Loucy (cell line): Measurements from ENCODE around the gene LTBP1.

Experiments
- H2AFZ ChIP-seq: fragments of 200-600 bp; sonication (generic); 2 replicates; pipeline ENCODE4 v1.6.0; 2016; ENCODE audit warnings: antibody characterized with exemption, mild to moderate bottlenecking, low read length, moderate library complexity
- H3F3A ChIP-seq: fragments of 200-600 bp; 2 replicates; pipeline ENCODE4 v1.6.0; 2016; ENCODE audit warnings: antibody characterized with exemption, low read depth, mild to moderate bottlenecking
- H3K27me3 ChIP-seq: fragments of 200-600 bp; sonication (generic); 2 replicates; pipeline ENCODE4 v1.6.1; 2014; ENCODE audit warnings: low read length, mild to moderate bottlenecking; ENCODE audit not compliant: insufficient read depth, poor library complexity, severe bottlenecking
- H3K36me3 ChIP-seq: fragments of 200-600 bp; sonication (generic); 2 replicates; pipeline ENCODE4 v1.6.1; 2016; ENCODE audit warnings: low read length; ENCODE audit not compliant: insufficient read depth
- H3K4me1 ChIP-seq: fragments of 200-600 bp; sonication (generic); 2 replicates; pipeline ENCODE4 v1.5.1; 2014; ENCODE audit warnings: low read length, mild to moderate bottlenecking; ENCODE audit not compliant: insufficient read depth, poor library complexity, severe bottlenecking
- H3K4me2 ChIP-seq: fragments of 200-600 bp; sonication (generic); 2 replicates; pipeline ENCODE4 v1.6.0; 2014; ENCODE audit warnings: antibody characterized with exemption, low read length, low read depth, mild to moderate bottlenecking; ENCODE audit not compliant: poor library complexity, severe bottlenecking
- H3K4me3 ChIP-seq: fragments of 200-600 bp; sonication (generic); 2 replicates; pipeline ENCODE4 v1.5.1; 2014; ENCODE audit warnings: low read length, mild to moderate bottlenecking, mixed read lengths; ENCODE audit not compliant: poor library complexity, severe bottlenecking
- H3K79me2 ChIP-seq: fragments of 200-600 bp; sonication (generic); 2 replicates; pipeline ENCODE4 v1.6.1; 2014; ENCODE audit warnings: low read length; ENCODE audit not compliant: insufficient read depth
- H3K9ac ChIP-seq: fragments of 200-600 bp; sonication (generic); 2 replicates; pipeline ENCODE4 v1.6.0; 2014; ENCODE audit warnings: mild to moderate bottlenecking, low read depth, low read length, moderate library complexity; ENCODE audit not compliant: poor library complexity, severe bottlenecking
- H3K9me2 ChIP-seq: fragments of 200-600 bp; sonication (generic); replicated peaks from 2 replicates; pipeline ENCODE4 v1.6.1; 2016; ENCODE audit warnings: low read depth, low read length, mixed read lengths
- H3K9me3 ChIP-seq: fragments of 200-600 bp; sonication (generic); 2 replicates; pipeline ENCODE4 v1.6.1; 2014; ENCODE audit warnings: mild to moderate bottlenecking, antibody characterized with exemption, low read length, low read depth; ENCODE audit not compliant: insufficient read depth
- H4K20me1 ChIP-seq: fragments of 200-600 bp; sonication (generic); 2 replicates; pipeline ENCODE4 v1.6.0; 2014; ENCODE audit warnings: antibody characterized with exemption, low read length, mild to moderate bottlenecking; ENCODE audit not compliant: insufficient read depth, poor library complexity, severe bottlenecking
- CTCF ChIP-seq: fragments of 200-600 bp; sonication (generic); conservative IDR thresholded peaks from 2 replicates; pipeline ENCODE4 v1.5.1; 2014; ENCODE audit warnings: mild to moderate bottlenecking, antibody characterized with exemption, low read length
- EZH2phosphoT487 ChIP-seq: fragments of 200-600 bp; IDR thresholded peaks from 2 replicates; pipeline ENCODE4 v1.6.1; 2018; ENCODE audit warnings: antibody characterized with exemption, mild to moderate bottlenecking, moderate library complexity, borderline replicate concordance

The LTBP1 gene

DNA sequence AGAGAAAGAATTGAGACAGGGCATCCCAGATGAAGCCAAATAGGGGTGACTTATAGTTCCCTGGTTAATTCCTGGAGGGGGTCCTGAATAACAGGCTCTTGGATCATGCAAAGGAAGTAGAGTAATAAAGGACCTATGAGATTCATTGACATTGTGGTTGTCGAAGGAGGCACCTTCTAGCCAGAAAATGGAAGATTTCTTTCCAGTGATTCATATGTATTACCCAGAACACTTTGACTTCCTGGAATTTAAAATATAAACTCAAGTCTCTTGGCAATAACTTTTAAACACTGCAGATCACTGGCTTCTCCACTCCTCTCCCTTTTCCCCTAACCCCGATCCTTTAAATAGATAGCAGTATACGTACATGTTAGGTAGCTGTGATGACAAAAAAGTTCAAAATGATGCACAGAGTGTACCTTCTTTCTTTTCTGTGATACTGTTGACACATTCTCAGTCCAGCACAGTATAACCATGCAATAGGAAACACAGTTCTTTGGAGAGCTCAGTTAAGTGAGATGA lies 211.8 kb downstream of the LTBP1 start:
- Histone ChIP-seq H2AFZ (no peak overlapping the region), H3K4me2 (no peak overlapping the region), H3K9me3 (no peaks in the 10 kb centered on the region), H3K36me3 (no peaks in the 10 kb centered on the region), H3K9me2 (no peaks in the 10 kb centered on the region), H3K9ac (no peak overlapping the region), H3K79me2 (no peaks in the 10 kb centered on the region), H3K4me1 (no peaks in the 10 kb centered on the region), H3F3A (no peaks in the 10 kb centered on the region), H4K20me1 (no peaks in the 10 kb centered on the region), H3K27me3 (no peaks in the 10 kb centered on the region), H3K4me3 (no peak overlapping the region)
- TF ChIP-seq EZH2phosphoT487 = no peak
- no peak for TF ChIP-seq CTCF

DNA sequence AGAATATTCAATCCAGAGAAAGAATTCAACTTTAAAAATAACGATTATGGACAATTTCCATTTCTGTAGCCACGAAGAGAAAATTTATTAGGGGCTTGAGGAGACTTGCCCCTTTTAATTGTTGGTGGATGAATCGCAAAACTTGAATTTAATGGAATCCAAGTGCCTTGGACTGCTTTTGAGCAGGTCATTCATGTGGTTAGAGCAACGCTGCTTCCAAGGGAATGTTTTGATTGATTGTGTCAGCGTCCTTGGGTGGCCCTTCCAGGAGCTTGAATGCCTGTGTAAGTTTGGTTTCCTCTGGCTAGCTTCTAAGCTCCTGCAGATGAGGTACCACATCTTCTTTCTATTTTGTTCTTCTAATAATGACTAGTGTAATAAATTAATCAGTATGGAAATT lies 213.4 kb downstream of the LTBP1 start:
- H3F3A ChIP-seq = no peaks in the 10 kb centered on the region
- no peak overlapping the region for H3K4me2 ChIP-seq
- H3K79me2 ChIP-seq = no peaks in the 10 kb centered on the region
- H4K20me1 ChIP-seq = no peaks in the 10 kb centered on the region
- H3K4me3 ChIP-seq = no peak overlapping the region
- H3K9me2 ChIP-seq = no peaks in the 10 kb centered on the region
- H3K9ac ChIP-seq = no peak overlapping the region
- H3K27me3 ChIP-seq = no peaks in the 10 kb centered on the region
- H3K36me3 ChIP-seq = no peaks in the 10 kb centered on the region
- TF ChIP-seq EZH2phosphoT487 (no peak), CTCF (no peak)
- H2AFZ ChIP-seq = no peak overlapping the region
- no peaks in the 10 kb centered on the region for H3K4me1 ChIP-seq
- no peaks in the 10 kb centered on the region for H3K9me3 ChIP-seq

DNA sequence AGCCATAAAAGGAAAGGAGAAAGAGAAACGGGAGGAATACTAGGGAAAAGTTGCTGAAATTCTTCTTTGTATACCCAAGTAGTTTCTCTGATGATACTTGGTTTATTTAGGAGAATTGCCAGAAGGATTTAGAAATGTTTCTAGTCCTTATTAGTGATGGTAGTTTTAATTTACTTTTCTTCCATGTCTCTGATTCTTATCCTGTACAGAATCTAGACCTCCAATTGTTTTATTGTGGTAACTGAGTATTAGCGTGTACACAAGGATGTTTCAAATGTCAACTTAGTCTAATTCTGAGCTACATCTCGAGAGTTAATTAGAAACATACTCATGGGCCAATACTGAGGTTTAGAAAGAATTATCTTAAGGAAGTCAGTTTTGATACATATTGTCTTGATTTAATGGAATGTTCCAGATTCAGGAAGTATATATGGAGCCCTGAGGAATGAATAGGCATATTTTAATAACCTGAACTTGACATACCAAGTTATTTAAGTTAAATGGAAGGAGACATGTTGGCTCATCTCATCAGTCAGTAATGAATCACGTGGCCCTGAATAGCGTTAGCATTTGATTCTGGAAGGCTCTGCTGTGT lies 219.6 kb downstream of the LTBP1 start:
- Histone ChIP-seq H3K27me3 (no peaks in the 10 kb centered on the region), H3K4me3 (no peak overlapping the region)
- TF ChIP-seq CTCF (no peak), EZH2phosphoT487 (no peak)

More for the DNA sequence above, 219.6 kb downstream of the LTBP1 start:
- no peaks in the 10 kb centered on the region for H3K9me2 ChIP-seq
- no peak overlapping the region for H2AFZ ChIP-seq
- H3K4me1 ChIP-seq = no peaks in the 10 kb centered on the region
- no peaks in the 10 kb centered on the region for H4K20me1 ChIP-seq
- no peaks in the 10 kb centered on the region for H3K79me2 ChIP-seq
- H3K36me3 ChIP-seq = no peaks in the 10 kb centered on the region
- H3F3A ChIP-seq = no peaks in the 10 kb centered on the region
- no peak overlapping the region for H3K9ac ChIP-seq
- H3K4me2 ChIP-seq = no peak overlapping the region
- H3K9me3 ChIP-seq = no peaks in the 10 kb centered on the region
